Tibial nerve (tissue), 4 donors: ENCODE data around the gene SQOR. TPM values are rescaled to one million over a fixed set of nuclear protein-coding genes. Genes with fewer than 3 reads are reported as not detected.

ENCODE experiments used
- DNase-seq, 2 donors: peaks; one replicate each; pipeline ENCODE4 v3.0.0-alpha.2; 2019; ENCODE audit warnings: low spot score in 2 of 2
- H3K27ac ChIP-seq, 4 donors: fragments of 200-600 bp; sonication (generic) in 3 of 4; one replicate each; pipeline ENCODE4 v1.5.1; 2017 to 2019; ENCODE audit warnings: mild to moderate bottlenecking in 1 of 4
- H3K27me3 ChIP-seq, 2 donors: fragments of 200-600 bp; sonication (generic) in 1 of 2; one replicate each; pipeline versions ENCODE4 v1.5.1 to v1.6.0; 2017 to 2019
- H3K36me3 ChIP-seq, 3 donors: fragments of 200-600 bp; sonication (generic); one replicate each; pipeline ENCODE4 v1.5.1; 2018 to 2019
- H3K4me1 ChIP-seq, 4 donors: fragments of 200-600 bp; sonication (generic) in 3 of 4; one replicate each; pipeline ENCODE4 v1.5.1; 2017 to 2019
- H3K4me3 ChIP-seq, 4 donors: fragments of 200-600 bp; sonication (generic) in 3 of 4; one replicate each; pipeline ENCODE4 v1.5.1; 2017 to 2019; ENCODE audit warnings: mild to moderate bottlenecking in 1 of 4, moderate library complexity in 1 of 4
- H3K9me3 ChIP-seq, 4 donors: fragments of 200-600 bp; sonication (generic) in 3 of 4; one replicate each; pipeline ENCODE4 v1.5.1; 2017 to 2019
- CTCF ChIP-seq, 5 experiments: fragments of 200-600 bp in 3 of 5; fragments of 450-650 bp in 2 of 5; sonication (generic) in 3 of 5; IDR thresholded peaks; one replicate each; pipeline ENCODE4 v1.5.1; 2016 to 2019; ENCODE audit warnings: antibody characterized with exemption in 5 of 5, mild to moderate bottlenecking in 3 of 5, moderate library complexity in 2 of 5
- EP300 ChIP-seq, 2 donors: sonication (generic); formaldehyde crosslinking; IDR thresholded peaks; one replicate each; pipeline ENCODE4 v1.6.1; 2017; ENCODE audit warnings: antibody characterized with exemption in 2 of 2, mild to moderate bottlenecking in 1 of 2
- POLR2A ChIP-seq, 2 donors: fragments of 450-650 bp; IDR thresholded peaks; one replicate each; pipeline ENCODE4 v1.6.1; 2017; ENCODE audit warnings: antibody characterized with exemption in 2 of 2, mild to moderate bottlenecking in 2 of 2, moderate library complexity in 2 of 2
- WGBS, 2 donors: methylation state at CpG; one replicate each; pipeline ENCODE4 v1.1.5; 2018; 5-methylcytosine and 5-hydroxymethylcytosine counted together
- total RNA-seq, 4 donors: library from RNA; depleted of rRNA; stranded (reverse); fragments of >200 nt; gene quantifications; one replicate each; pipeline ENCODE4 v1.1.0, GENCODE V29; 2016

Gene SQOR
- total RNA-seq, 4 donors from 2014 or later = 50.4 to 96.1 (median 60.2) TPM

- no peak overlapping the region for H3K27ac ChIP-seq
- 94 to 100% methylated on average over 1 of the region's 1 CpG for WGBS, 2 donors
- DNase-seq = no peak
- peaks cover 0 to 31% (median 2%) of the 10 kb centered on the region in 3 donors for H3K36me3 ChIP-seq
- H3K4me1 ChIP-seq = peaks cover 0 to 8% (median 0%) of the 10 kb centered on the region in 4 donors
- H3K9me3 ChIP-seq = no peaks in the 10 kb centered on the region
- H3K4me3 ChIP-seq = no peak overlapping the region
- no peak for TF ChIP-seq POLR2A (IDR thresholded peaks at IDR 0.05)
- TF ChIP-seq EP300 (IDR thresholded peaks at IDR 0.05) = no peak
- no peak for TF ChIP-seq CTCF (IDR thresholded peaks at IDR 0.05)
- H3K27me3 ChIP-seq = no peaks in the 10 kb centered on the region
These were observed 28.0 kb upstream of the SQOR start for GRCh38 chr15:45606841-45607240.

GRCh38 chr15:45611305-45611704, 23.5 kb upstream of the SQOR start:
- Histone ChIP-seq H3K36me3 (peaks cover 0 to 21% (median 0%) of the 10 kb centered on the region in 3 donors), H3K9me3 (no peaks in the 10 kb centered on the region), H3K4me1 (peaks cover 0 to 8% (median 0%) of the 10 kb centered on the region in 4 donors), H3K4me3 (no peak overlapping the region), H3K27me3 (no peaks in the 10 kb centered on the region), H3K27ac (no peak overlapping the region)
- TF ChIP-seq EP300 (IDR thresholded peaks at IDR 0.05) = no peak
- TF ChIP-seq CTCF (IDR thresholded peaks at IDR 0.05) = peak in 3 of 5 experiments; percentile 10 to 30 (median 15)
- DNase-seq = no peak
- WGBS, 2 donors = 19 to 20% methylated on average over 4 of the region's 4 CpGs

- Histone ChIP-seq H3K36me3 (peaks cover 0 to 9% (median 0%) of the 10 kb centered on the region in 3 donors), H3K27ac (no peak overlapping the region), H3K4me1 (peaks cover 0 to 8% (median 0%) of the 10 kb centered on the region in 4 donors), H3K9me3 (no peaks in the 10 kb centered on the region), H3K27me3 (no peaks in the 10 kb centered on the region), H3K4me3 (no peak overlapping the region)
- TF ChIP-seq CTCF (IDR thresholded peaks at IDR 0.05) (no peak), EP300 (IDR thresholded peaks at IDR 0.05) (no peak), POLR2A (IDR thresholded peaks at IDR 0.05) (no peak)
- WGBS, 2 donors = 56 to 71% methylated on average over 1 of the region's 1 CpG
- DNase-seq = no peak
These were observed 21.9 kb upstream of the SQOR start for GRCh38 chr15:45612790-45613415.

- WGBS, 2 donors = 60 to 62% methylated on average over 3 of the region's 3 CpGs
- Histone ChIP-seq H3K27ac (no peak overlapping the region), H3K4me3 (no peak overlapping the region), H3K4me1 (peaks cover 0 to 8% (median 0%) of the 10 kb centered on the region in 4 donors), H3K36me3 (no peaks in the 10 kb centered on the region), H3K9me3 (no peaks in the 10 kb centered on the region), H3K27me3 (no peaks in the 10 kb centered on the region)
- TF ChIP-seq EP300 (IDR thresholded peaks at IDR 0.05) (no peak), CTCF (IDR thresholded peaks at IDR 0.05) (no peak), POLR2A (IDR thresholded peaks at IDR 0.05) (no peak)
- DNase-seq = no peak
These were observed 17.9 kb upstream of the SQOR start for GRCh38 chr15:45616901-45617323.

GRCh38 chr15:45618813-45619212, 16.0 kb upstream of the SQOR start:
- no peaks in the 10 kb centered on the region for H3K36me3 ChIP-seq
- DNase-seq = no peak
- H3K4me3 ChIP-seq = no peak overlapping the region
- H3K9me3 ChIP-seq = peaks cover 0 to 2% (median 0%) of the 10 kb centered on the region in 4 donors
- 86 to 89% methylated on average over 5 of the region's 5 CpGs for WGBS, 2 donors
- TF ChIP-seq EP300 (IDR thresholded peaks at IDR 0.05) (no peak), POLR2A (IDR thresholded peaks at IDR 0.05) (no peak), CTCF (IDR thresholded peaks at IDR 0.05) (no peak)
- no peaks in the 10 kb centered on the region for H3K27me3 ChIP-seq
- no peak overlapping the region for H3K27ac ChIP-seq
- peaks cover 0 to 8% (median 0%) of the 10 kb centered on the region in 4 donors for H3K4me1 ChIP-seq
